ENCODE data around the gene SLC25A46.

DNA sequence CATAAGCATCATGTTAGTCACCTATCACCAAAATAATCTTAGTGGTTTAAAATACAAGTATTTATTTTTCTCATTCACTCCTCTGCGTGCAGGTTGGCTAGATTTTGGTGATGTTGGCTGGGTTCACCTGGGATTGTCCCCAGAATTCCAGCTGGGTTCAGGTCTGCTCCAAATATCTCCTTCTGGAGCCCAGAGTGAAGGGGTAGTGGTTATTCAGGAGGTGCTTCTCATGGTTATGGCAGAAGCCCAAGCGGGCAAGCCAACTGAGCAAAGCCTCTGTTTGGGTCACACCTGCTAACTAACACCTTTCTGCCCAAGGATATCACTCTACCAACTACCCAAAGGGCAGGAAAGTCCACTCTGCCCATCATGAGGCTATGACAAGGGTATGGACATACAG is 4.7 kb upstream of the SLC25A46 start:
- no peak for TF ChIP-seq POLR2A (conservative IDR thresholded peaks at IDR 0.05)
- TF ChIP-seq ZNF644 (tag; IDR thresholded peaks at IDR 0.05; ENCODE audit: low read depth), result no peak
- no peak for TF ChIP-seq ZNF830 (CRISPR knock-in tag; IDR thresholded peaks at IDR 0.05)
- TF ChIP-seq KAT7 (CRISPR knock-in tag; IDR thresholded peaks at IDR 0.05; ENCODE audit: borderline replicate concordance), result no peak
- TF ChIP-seq, protein P1, sequence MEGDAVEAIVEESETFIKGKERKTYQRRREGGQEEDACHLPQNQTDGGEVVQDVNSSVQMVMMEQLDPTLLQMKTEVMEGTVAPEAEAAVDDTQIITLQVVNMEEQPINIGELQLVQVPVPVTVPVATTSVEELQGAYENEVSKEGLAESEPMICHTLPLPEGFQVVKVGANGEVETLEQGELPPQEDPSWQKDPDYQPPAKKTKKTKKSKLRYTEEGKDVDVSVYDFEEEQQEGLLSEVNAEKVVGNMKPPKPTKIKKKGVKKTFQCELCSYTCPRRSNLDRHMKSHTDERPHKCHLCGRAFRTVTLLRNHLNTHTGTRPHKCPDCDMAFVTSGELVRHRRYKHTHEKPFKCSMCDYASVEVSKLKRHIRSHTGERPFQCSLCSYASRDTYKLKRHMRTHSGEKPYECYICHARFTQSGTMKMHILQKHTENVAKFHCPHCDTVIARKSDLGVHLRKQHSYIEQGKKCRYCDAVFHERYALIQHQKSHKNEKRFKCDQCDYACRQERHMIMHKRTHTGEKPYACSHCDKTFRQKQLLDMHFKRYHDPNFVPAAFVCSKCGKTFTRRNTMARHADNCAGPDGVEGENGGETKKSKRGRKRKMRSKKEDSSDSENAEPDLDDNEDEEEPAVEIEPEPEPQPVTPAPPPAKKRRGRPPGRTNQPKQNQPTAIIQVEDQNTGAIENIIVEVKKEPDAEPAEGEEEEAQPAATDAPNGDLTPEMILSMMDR (IDR thresholded peaks at IDR 0.05 in 2 of 3, conservative IDR thresholded peaks at IDR 0.05 in 1 of 3; ENCODE audit: insufficient read depth in 2 of 3, low read depth in 1 of 3, low read length in 3 of 3), result no peak
- no peak for TF ChIP-seq TBL1XR1 (IDR thresholded peaks at IDR 0.05; ENCODE audit: low read length in 2 of 2)
- no peak for TF ChIP-seq POLR3A (IDR thresholded peaks at IDR 0.05; ENCODE audit: borderline replicate concordance, extremely low read depth, insufficient read depth, insufficient read length)
- TF ChIP-seq SRF (CRISPR knock-in tag; IDR thresholded peaks at IDR 0.05), result no peak
- no peak for TF ChIP-seq KDM1A (IDR thresholded peaks at IDR 0.05)
- TF ChIP-seq MIER1 (IDR thresholded peaks at IDR 0.05; ENCODE audit: low read depth), result no peak
- TF ChIP-seq YBX1 (IDR thresholded peaks at IDR 0.05), result no peak
- TF ChIP-seq CSDE1 (IDR thresholded peaks at IDR 0.05), result no peak
- TF ChIP-seq EGR1 (conservative IDR thresholded peaks at IDR 0.05), result no peak
- TF ChIP-seq RAD21 (CRISPR knock-in tag; conservative IDR thresholded peaks at IDR 0.05 in 1 of 2, IDR thresholded peaks at IDR 0.05 in 1 of 2), result no peak

All from K562 (cell line).